H1 (cell line): ENCODE results near the gene C2CD4C. TPM values are rescaled to one million over a fixed set of nuclear protein-coding genes. Genes with fewer than 3 reads are reported as not detected.

Experiments
- CTCF ChIA-PET: fragments of 300-600 bp; sonication (Branson Sonifier 250); formaldehyde crosslinking; loops from one replicate; lab custom pipeline; 2021; ENCODE audit not compliant: partially characterized antibody; lab: Charles Lee
- POLR2A ChIA-PET: fragments of 300-600 bp; sonication (Branson Sonifier 250); formaldehyde crosslinking; loops from one replicate; lab custom pipeline; 2021; ENCODE audit warnings: inconsistent platforms; ENCODE audit not compliant: partially characterized antibody; lab: Charles Lee
- DNase-seq, 2 experiments: peaks; one replicate each; pipeline versions ENCODE4 v3.0.0 to v3.0.0-alpha.2; 2010 to 2022; ENCODE audit warnings: low spot score in 2 of 2, low read depth in 1 of 2, mixed read lengths in 1 of 2
- FAIRE-seq: peaks from 2 replicates; lab custom pipeline; 2011; peaks lifted over from hg19 to GRCh38; lab: Jason Lieb, UNC
- H2AFZ ChIP-seq: 2 replicates; pipeline ENCODE4 v1.8.1; 2012; ENCODE audit warnings: low read length, inconsistent platforms
- H2AK5ac ChIP-seq: 2 replicates; pipeline ENCODE4 v1.6.1; 2013; ENCODE audit warnings: low read depth, low read length
- H2BK120ac ChIP-seq: replicated peaks from 2 replicates; pipeline ENCODE3; 2013; ENCODE audit warnings: low read depth, low read length, inconsistent platforms
- H2BK12ac ChIP-seq: 2 replicates; pipeline ENCODE4 v1.6.1; 2013; ENCODE audit warnings: low read depth, low read length
- H2BK15ac ChIP-seq: 2 replicates; pipeline ENCODE4 v1.6.1; 2013; ENCODE audit warnings: low read length
- H2BK20ac ChIP-seq: 2 replicates; pipeline ENCODE4 v1.6.1; 2013; ENCODE audit warnings: low read length
- H2BK5ac ChIP-seq: 2 replicates; pipeline ENCODE4 v1.6.1; 2013; ENCODE audit warnings: low read depth, low read length
- H3K14ac ChIP-seq: 2 replicates; pipeline ENCODE4 v1.6.1; 2013; ENCODE audit warnings: inconsistent platforms; ENCODE audit not compliant: insufficient read length
- H3K18ac ChIP-seq: 2 replicates; pipeline ENCODE4 v1.6.1; 2013; ENCODE audit warnings: low read length; ENCODE audit errors: extremely low read depth
- H3K23ac ChIP-seq: 2 replicates; pipeline ENCODE4 v1.6.1; 2013; ENCODE audit warnings: inconsistent platforms; ENCODE audit not compliant: insufficient read length
- H3K23me2 ChIP-seq: 2 replicates; pipeline ENCODE4 v1.6.1; 2013; ENCODE audit warnings: low read depth, low read length
- H3K27ac ChIP-seq: 2 replicates; pipeline ENCODE4 v1.6.1; 2011; ENCODE audit warnings: low read depth, low read length, inconsistent platforms
- H3K27me3 ChIP-seq, 4 experiments: replicated peaks in 1 of 4; 1 replicate in 1 of 4; 2 replicates in 3 of 4; pipeline versions ENCODE4 v1.6.1 to v1.8.1; 2011 to 2013; ENCODE audit warnings: low read length in 3 of 4, mild to moderate bottlenecking in 3 of 4, inconsistent platforms in 2 of 4, mixed read lengths in 2 of 4, moderate library complexity in 1 of 4; ENCODE audit not compliant: control insufficient read depth in 3 of 4, insufficient read depth in 3 of 4; ENCODE audit errors: extremely low read depth in 1 of 4
- H3K36me3 ChIP-seq, 4 experiments: 2 replicates each; pipeline versions ENCODE4 v1.6.1 to v1.8.1; 2011 to 2013; ENCODE audit warnings: mild to moderate bottlenecking in 4 of 4, low read length in 3 of 4, moderate library complexity in 2 of 4, control low read depth in 1 of 4, inconsistent platforms in 1 of 4; ENCODE audit not compliant: insufficient read depth in 4 of 4, control insufficient read depth in 2 of 4
- H3K4ac ChIP-seq: replicated peaks from 2 replicates; pipeline ENCODE3; 2013; ENCODE audit warnings: low read length, low read depth, mixed read lengths, inconsistent platforms; ENCODE audit not compliant: insufficient read length
- H3K4me1 ChIP-seq, 4 experiments: replicated peaks in 1 of 4; 1 replicate in 1 of 4; 2 replicates in 3 of 4; pipeline versions ENCODE4 v1.6.1 to v1.8.1; 2011 to 2013; ENCODE audit warnings: low read length in 3 of 4, inconsistent platforms in 2 of 4, mixed read lengths in 1 of 4; ENCODE audit not compliant: insufficient read depth in 4 of 4, control insufficient read depth in 3 of 4
- H3K4me2 ChIP-seq, 2 experiments: 2 replicates each; pipeline versions ENCODE4 v1.6.1 to v1.8.1; 2011 to 2013; ENCODE audit warnings: low read depth in 2 of 2, low read length in 2 of 2, control low read depth in 1 of 2, inconsistent platforms in 1 of 2, mild to moderate bottlenecking in 1 of 2; ENCODE audit not compliant: insufficient read depth in 1 of 2
- H3K4me3 ChIP-seq, 4 experiments: fragments of 200-600, 300-600 bp in 1 of 4; sonication (generic), shearing (Covaris generic), sonication (Bioruptor Twin) in 1 of 4; 2 replicates each; pipeline versions ENCODE4 v1.5.1 to v1.8.1; 2011 to 2016; ENCODE audit warnings: low read length in 4 of 4, low read depth in 3 of 4, control low read depth in 2 of 4, inconsistent platforms in 2 of 4, mild to moderate bottlenecking in 2 of 4, mixed read lengths in 1 of 4, moderate library complexity in 1 of 4; ENCODE audit not compliant: insufficient read depth in 2 of 4; ENCODE audit errors: extremely low read depth in 1 of 4
- H3K56ac ChIP-seq: replicated peaks from 2 replicates; pipeline ENCODE3; 2013; ENCODE audit warnings: low read depth, mild to moderate bottlenecking, mixed read lengths, low read length, inconsistent platforms; ENCODE audit not compliant: insufficient read length
- H3K79me1 ChIP-seq: 2 replicates; pipeline ENCODE4 v1.6.1; 2013; ENCODE audit warnings: low read depth, low read length, control low read depth
- H3K79me2 ChIP-seq, 2 experiments: 2 replicates each; pipeline versions ENCODE4 v1.6.1 to v1.8.1; 2012 to 2013; ENCODE audit warnings: low read length in 2 of 2, mild to moderate bottlenecking in 2 of 2, inconsistent platforms in 1 of 2; ENCODE audit not compliant: insufficient read depth in 2 of 2, control insufficient read depth in 1 of 2
- H3K9ac ChIP-seq, 4 experiments: replicated peaks in 1 of 4; 1 replicate in 1 of 4; 2 replicates in 3 of 4; pipeline versions ENCODE4 v1.6.1 to v1.8.1; 2011 to 2013; ENCODE audit warnings: low read depth in 3 of 4, low read length in 3 of 4, control low read depth in 2 of 4, mild to moderate bottlenecking in 2 of 4, moderate library complexity in 2 of 4, inconsistent platforms in 1 of 4; ENCODE audit errors: extremely low read depth in 1 of 4
- H3K9me3 ChIP-seq, 2 experiments: 2 replicates each; pipeline versions ENCODE4 v1.6.1 to v1.8.1; 2012 to 2013; ENCODE audit warnings: mild to moderate bottlenecking in 2 of 2, moderate library complexity in 2 of 2, control low read depth in 1 of 2, inconsistent platforms in 1 of 2, low read depth in 1 of 2, low read length in 1 of 2, mixed read lengths in 1 of 2; ENCODE audit not compliant: insufficient read depth in 2 of 2
- H4K20me1 ChIP-seq, 2 experiments: replicated peaks in 1 of 2; 2 replicates each; pipeline versions ENCODE3 to v1.8.1; 2011 to 2013; ENCODE audit warnings: inconsistent platforms in 2 of 2, low read length in 2 of 2, mild to moderate bottlenecking in 1 of 2; ENCODE audit not compliant: insufficient read depth in 2 of 2, control insufficient read depth in 1 of 2
- H4K5ac ChIP-seq: 2 replicates; pipeline ENCODE4 v1.6.1; 2013; ENCODE audit warnings: low read length, low read depth, mixed read lengths, inconsistent platforms; ENCODE audit not compliant: insufficient read length
- H4K8ac ChIP-seq: 2 replicates; pipeline ENCODE4 v1.8.0; 2013; ENCODE audit warnings: mild to moderate bottlenecking, moderate library complexity, low read length, inconsistent platforms; ENCODE audit not compliant: insufficient read depth; ENCODE audit errors: extremely low read depth
- H4K91ac ChIP-seq: replicated peaks from 2 replicates; pipeline ENCODE3; 2013; ENCODE audit warnings: low read length, mixed read lengths, inconsistent platforms; ENCODE audit not compliant: insufficient read length
- WGBS, 2 experiments: shearing (Covaris generic) in 1 of 2; methylation state at CpG; one replicate each; pipeline versions ENCODE4 v1.1.6 to v1.1.7; 2013 to 2015; ENCODE audit warnings: low lambda C conversion rate in 2 of 2, mixed read lengths in 2 of 2, inconsistent platforms in 1 of 2, low coverage in 1 of 2, missing lambda C conversion rate in 1 of 2; ENCODE audit not compliant: insufficient replicate concordance in 2 of 2, insufficient coverage in 1 of 2, insufficient read length in 1 of 2; ENCODE audit errors: extremely low coverage in 1 of 2, missing lambda C conversion rate in 1 of 2; 5-methylcytosine and 5-hydroxymethylcytosine counted together
- polyA plus RNA-seq, 7 experiments: library from polyadenylated mRNA; depleted of rRNA in 3 of 7; stranded (reverse) in 5 of 7; unstranded in 2 of 7; fragments of >200 nt in 5 of 7; fragments of 200-250 nt in 2 of 7; gene quantifications; 1 replicate in 5 of 7; 2 replicates in 1 of 7; 4 replicates in 1 of 7; pipeline versions ENCODE4 v1.2.1 to v1.2.3, GENCODE V29; 2011 to 2013; ENCODE audit warnings: missing spikeins in 2 of 7, mixed read lengths in 2 of 7
- total RNA-seq: library from RNA; stranded (reverse); fragmentation: NEBNext Ultra II Directional; extraction: Animal tissue kit (Norgen Biotek cat#: 25700); gene quantifications from 2 replicates; pipeline ENCODE4 v1.2.1, GENCODE V29; 2021

C2CD4C gene
- total and polyA plus RNA-seq, 2 of the 8 experiments (the other 6 are each of a cell fraction or from before 2014, with no cell fraction given): 3.8 to 6.3 TPM

DNA sequence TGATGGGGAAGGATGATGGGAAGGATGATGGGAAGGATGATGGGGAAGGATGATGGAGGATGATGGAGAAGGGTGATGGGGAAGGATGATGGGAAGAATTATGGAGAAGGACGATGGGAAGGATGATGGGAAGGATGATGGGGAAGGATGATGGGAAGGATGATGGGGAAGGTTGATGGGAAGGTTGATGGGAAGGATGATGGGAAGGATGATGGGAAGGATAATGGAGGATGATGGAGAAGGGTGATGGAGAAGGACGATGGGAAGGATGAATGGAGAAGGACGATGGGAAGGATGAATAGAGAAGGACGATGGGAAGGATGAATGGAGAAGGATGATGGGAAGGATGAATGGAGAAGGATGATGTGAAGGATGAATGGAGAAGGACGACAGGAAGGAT is 13.5 kb downstream of the C2CD4C start:
- no peak overlapping the region for H3K9ac ChIP-seq
- H3K9me3 ChIP-seq: peaks cover 13% of the 10 kb centered on the region in 2 experiments; a peak in 3 of 4 replicates
- no peak overlapping the region for H3K4ac ChIP-seq
- H3K36me3 ChIP-seq: no peaks in the 10 kb centered on the region
- H4K5ac ChIP-seq: no peak overlapping the region
- no peak overlapping the region for H3K14ac ChIP-seq
- H2BK15ac ChIP-seq: no peak overlapping the region
- no peak overlapping the region for H3K4me2 ChIP-seq
- H3K79me1 ChIP-seq: no peaks in the 10 kb centered on the region
- peaks cover 0 to 3% of the 10 kb centered on the region in 2 experiments for H4K20me1 ChIP-seq
- ChIA-PET POLR2A (no interaction called here), CTCF (interaction anchor here (1.2 kb wide), 1 partner anchor 111 kb away, joined by 3 read pairs; no protein-coding TSS in a partner anchor)
- H3K27ac ChIP-seq: no peak overlapping the region
- H3K27me3 ChIP-seq: peaks cover 0 to 2% (median 0%) of the 10 kb centered on the region in 4 experiments; a peak in 2 of 7 replicates
- no peak overlapping the region for H3K18ac ChIP-seq
- no peak overlapping the region for H3K23ac ChIP-seq
- FAIRE-seq (no peak), DNase-seq (no peak)
- no peak overlapping the region for H2BK12ac ChIP-seq
- H3K56ac ChIP-seq: no peak overlapping the region
- no peak overlapping the region for H2AFZ ChIP-seq
- no peak overlapping the region for H2BK5ac ChIP-seq
- no peak overlapping the region for H4K91ac ChIP-seq
- H3K79me2 ChIP-seq: no peaks in the 10 kb centered on the region
- no peak overlapping the region for H2BK20ac ChIP-seq
- H3K4me3 ChIP-seq: no peak overlapping the region
- no peaks in the 10 kb centered on the region for H3K4me1 ChIP-seq
- WGBS, 2 experiments: 75 to 100% methylated on average over 5 of the region's 5 CpGs
- no peak overlapping the region for H4K8ac ChIP-seq
- no peak overlapping the region for H2BK120ac ChIP-seq
- H3K23me2 ChIP-seq: peaks cover 19% of the 10 kb centered on the region
- H2AK5ac ChIP-seq: peak overlapping the region; percentile 97; the same call in 1 of the 2 replicates
